CD4-positive, alpha-beta T cell treated with Interferon gamma for 1 hour (primary cell): ENCODE measurements around the gene CYP1A2.
"Not testable (repeated sequence)": the region's sequence is repeated elsewhere in the genome, so short reads cannot be mapped to it uniquely, and the experiment has no call there.

Experiments
- DNase-seq: peaks from one replicate; pipeline ENCODE4 v3.0.0-alpha.2; 2020

CYP1A2 gene

GRCh38 chr15:74777769-74778598 is 29.3 kb downstream of the CYP1A2 start:
- DNase-seq = no peak

GRCh38 chr15:74778599-74778970 is 29.9 kb downstream of the CYP1A2 start:
- no peak for DNase-seq

GRCh38 chr15:74779162-74779648 is 30.6 kb downstream of the CYP1A2 start:
- no peak for DNase-seq

- DNase-seq = peak; percentile 73
Observed at GRCh38 chr15:74780523-74781430, 32.1 kb downstream of the CYP1A2 start.

GRCh38 chr15:74781431-74782258 is 33.0 kb downstream of the CYP1A2 start, which contains the start of gene CSK:
TSS of gene CSK (plus strand) at chr15:74782080. CDS start at chr15:74798298, 16,218 bp downstream.
- DNase-seq = peak; percentile 84

- DNase-seq = peak; percentile 63
Observed at GRCh38 chr15:74782259-74783071, 33.8 kb downstream of the CYP1A2 start.

- DNase-seq = no peak
Observed at GRCh38 chr15:74783072-74783807, 34.6 kb downstream of the CYP1A2 start.

GRCh38 chr15:74783808-74784175 is 35.1 kb downstream of the CYP1A2 start:
- no peak for DNase-seq

- no peak for DNase-seq
Observed at GRCh38 chr15:74784426-74785193, 36.0 kb downstream of the CYP1A2 start.

- DNase-seq = peak; percentile 61
Observed at GRCh38 chr15:74785194-74786032, 36.8 kb downstream of the CYP1A2 start.

- DNase-seq = not testable (repeated sequence)
Observed at GRCh38 chr15:74786081-74786480, 37.4 kb downstream of the CYP1A2 start.

- DNase-seq = peak; percentile 46
Observed at GRCh38 chr15:74786551-74787165, 38.0 kb downstream of the CYP1A2 start.

GRCh38 chr15:74787251-74788041 is 38.8 kb downstream of the CYP1A2 start:
- DNase-seq = peak; percentile 91

- DNase-seq = no peak
Observed at GRCh38 chr15:74788042-74788682, 39.5 kb downstream of the CYP1A2 start.

- DNase-seq = peak; percentile 59
Observed at GRCh38 chr15:74788683-74789151, 40.1 kb downstream of the CYP1A2 start.

GRCh38 chr15:74789171-74789631 is 40.6 kb downstream of the CYP1A2 start:
- DNase-seq = peak; percentile 48

- no peak for DNase-seq
Observed at GRCh38 chr15:74789741-74790079, 41.1 kb downstream of the CYP1A2 start.
